CD4-positive, alpha-beta T cell (primary cell): ENCODE results near the gene PI3. TPM values are rescaled to one million over a fixed set of nuclear protein-coding genes. Genes with fewer than 3 reads are reported as not detected.

ENCODE experiments used
- ATAC-seq: fragments of 200-7000 bp; cut with Tn5 transposase; one replicate; pipeline ENCODE4 v1.10.0; 2022; ENCODE audit warnings: mild to moderate bottlenecking; ENCODE audit not compliant: poor library complexity
- CTCF ChIA-PET: fragments of 350-600 bp; sonication (Branson Sonifier 250); formaldehyde crosslinking; loops from one replicate; lab custom pipeline; 2021; ENCODE audit warnings: antibody characterized with exemption, inconsistent platforms; lab: Charles Lee
- POLR2A ChIA-PET: fragments of 350-600 bp; sonication (Branson Sonifier 250); formaldehyde crosslinking; loops from one replicate; lab custom pipeline; 2021; ENCODE audit warnings: antibody characterized with exemption, inconsistent platforms; lab: Charles Lee
- DNase-seq, 14 experiments: peaks; one replicate each; pipeline ENCODE4 v3.0.0-alpha.2; 2013 to 2020; ENCODE audit warnings: mixed read lengths in 2 of 14
- H3K27ac ChIP-seq, 2 donors: one replicate each; pipeline versions ENCODE4 v1.5.1 to v1.7.0; 2013; ENCODE audit warnings: low read length in 2 of 2, low read depth in 1 of 2, mild to moderate bottlenecking in 1 of 2
- H3K27me3 ChIP-seq, 2 experiments: 1 replicate in 1 of 2; 2 replicates in 1 of 2; pipeline versions ENCODE4 v1.6.1 to v1.7.0; 2013; ENCODE audit warnings: low read length in 2 of 2, control low read depth in 1 of 2, mild to moderate bottlenecking in 1 of 2, moderate library complexity in 1 of 2; ENCODE audit not compliant: insufficient read depth in 2 of 2, control insufficient read depth in 1 of 2
- H3K36me3 ChIP-seq: one replicate; pipeline ENCODE4 v1.6.1; 2013; ENCODE audit warnings: low read length, control low read depth; ENCODE audit not compliant: insufficient read depth
- H3K4me1 ChIP-seq: one replicate; pipeline ENCODE4 v1.6.1; 2013; ENCODE audit warnings: low read length, control low read depth; ENCODE audit not compliant: insufficient read depth
- H3K4me3 ChIP-seq: one replicate; pipeline ENCODE4 v1.5.1; 2013; ENCODE audit warnings: mild to moderate bottlenecking, low read length, moderate library complexity
- H3K9me3 ChIP-seq, 2 experiments: 1 replicate in 1 of 2; 2 replicates in 1 of 2; pipeline versions ENCODE4 v1.6.1 to v1.7.0; 2013; ENCODE audit warnings: low read length in 2 of 2, mild to moderate bottlenecking in 2 of 2, control low read depth in 1 of 2, moderate library complexity in 1 of 2; ENCODE audit not compliant: control insufficient read depth in 1 of 2, insufficient read depth in 1 of 2
- H3K27ac Mint-ChIP-seq: one replicate; pipeline ENCODE4 v1.8.0; 2020; ENCODE audit warnings: mixed read lengths
- H3K27me3 Mint-ChIP-seq: one replicate; pipeline ENCODE4 v1.8.0; 2021; ENCODE audit warnings: mixed read lengths
- H3K36me3 Mint-ChIP-seq: one replicate; pipeline ENCODE4 v1.8.0; 2021; ENCODE audit warnings: low read depth, mixed read lengths
- H3K4me1 Mint-ChIP-seq: one replicate; pipeline ENCODE4 v1.8.0; 2021; ENCODE audit warnings: low read depth, mixed read lengths
- H3K4me3 Mint-ChIP-seq: one replicate; pipeline ENCODE4 v1.8.0; 2020; ENCODE audit warnings: mild to moderate bottlenecking, mixed read lengths
- H3K9me3 Mint-ChIP-seq: one replicate; pipeline ENCODE4 v1.8.0; 2020; ENCODE audit warnings: mixed read lengths
- intact Hi-C, 2 experiments: fragments of 100-400 bp; cut with DNase I in 1 of 2; cut with micrococcal nuclease in 1 of 2; formaldehyde crosslinking; loops; one replicate each; pipeline versions ENCODE4 v1.15.1 to v1.9.0; 2023 to 2025; cut with DNase I, micrococcal nuclease
- total RNA-seq, 174 experiments: library from RNA in 2 of 174; stranded (reverse) in 2 of 174; gene quantifications; one replicate each; pipeline ENCODE4 v1.2.3 and lab custom pipeline; 2021 to 2026
- TF ChIP-seq, protein P1 (sequence below): fragments of 200-600 bp; IDR thresholded peaks from one replicate; pipeline ENCODE4 v1.8.0; 2022; ENCODE audit warnings: antibody characterized with exemption, mild to moderate bottlenecking

The PI3 gene
- total RNA-seq, 2 experiments from 2014 or later, result not detected

- intact Hi-C loops, result no loop called here
- H3K4me1 ChIP-seq, result no peaks in the 10 kb centered on the region
- ATAC-seq, result no peak
- no peaks in the 10 kb centered on the region for H3K9me3 ChIP-seq
- H3K36me3 ChIP-seq, result no peaks in the 10 kb centered on the region
- Mint-ChIP-seq H3K27me3 (peaks cover 14% of the 10 kb centered on the region), H3K9me3 (no peaks in the 10 kb centered on the region), H3K27ac (no peak overlapping the region), H3K36me3 (no peaks in the 10 kb centered on the region), H3K4me1 (no peaks in the 10 kb centered on the region), H3K4me3 (no peak overlapping the region)
- H3K4me3 ChIP-seq, result no peak overlapping the region
- ChIA-PET POLR2A (no interaction called here), CTCF (no interaction called here)
- H3K27me3 ChIP-seq, result no peaks in the 10 kb centered on the region
- TF ChIP-seq, protein P1, sequence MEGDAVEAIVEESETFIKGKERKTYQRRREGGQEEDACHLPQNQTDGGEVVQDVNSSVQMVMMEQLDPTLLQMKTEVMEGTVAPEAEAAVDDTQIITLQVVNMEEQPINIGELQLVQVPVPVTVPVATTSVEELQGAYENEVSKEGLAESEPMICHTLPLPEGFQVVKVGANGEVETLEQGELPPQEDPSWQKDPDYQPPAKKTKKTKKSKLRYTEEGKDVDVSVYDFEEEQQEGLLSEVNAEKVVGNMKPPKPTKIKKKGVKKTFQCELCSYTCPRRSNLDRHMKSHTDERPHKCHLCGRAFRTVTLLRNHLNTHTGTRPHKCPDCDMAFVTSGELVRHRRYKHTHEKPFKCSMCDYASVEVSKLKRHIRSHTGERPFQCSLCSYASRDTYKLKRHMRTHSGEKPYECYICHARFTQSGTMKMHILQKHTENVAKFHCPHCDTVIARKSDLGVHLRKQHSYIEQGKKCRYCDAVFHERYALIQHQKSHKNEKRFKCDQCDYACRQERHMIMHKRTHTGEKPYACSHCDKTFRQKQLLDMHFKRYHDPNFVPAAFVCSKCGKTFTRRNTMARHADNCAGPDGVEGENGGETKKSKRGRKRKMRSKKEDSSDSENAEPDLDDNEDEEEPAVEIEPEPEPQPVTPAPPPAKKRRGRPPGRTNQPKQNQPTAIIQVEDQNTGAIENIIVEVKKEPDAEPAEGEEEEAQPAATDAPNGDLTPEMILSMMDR, result no peak
- H3K27ac ChIP-seq, result no peak overlapping the region
- DNase-seq, result no peak
Measured at GRCh38 chr20:45181639-45182038, 6.9 kb downstream of the PI3 start.

DNA sequence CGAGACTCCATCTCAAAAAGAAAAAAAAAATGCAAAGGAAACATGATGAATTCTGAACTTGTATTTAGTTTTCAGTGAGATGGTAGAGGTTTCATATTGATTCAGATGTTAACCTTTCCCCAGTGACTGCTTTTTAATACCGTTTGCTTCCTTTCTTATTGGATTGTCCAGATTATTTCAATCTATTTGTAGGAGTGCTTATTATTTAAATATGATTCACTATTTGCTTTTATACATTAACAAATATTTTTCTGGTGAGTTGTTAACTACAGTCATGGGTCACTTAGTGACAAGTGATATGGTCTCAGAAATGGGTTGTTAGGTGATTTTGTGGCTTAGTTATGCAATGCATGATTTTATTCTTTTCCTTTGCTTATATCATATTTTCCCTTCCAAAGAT, 8.4 kb downstream of the PI3 start:
- Mint-ChIP-seq H3K27me3 (peaks cover 16% of the 10 kb centered on the region), H3K4me3 (no peak overlapping the region), H3K36me3 (no peaks in the 10 kb centered on the region), H3K4me1 (no peaks in the 10 kb centered on the region), H3K9me3 (no peaks in the 10 kb centered on the region), H3K27ac (no peak overlapping the region)
- Histone ChIP-seq H3K4me1 (no peaks in the 10 kb centered on the region), H3K27ac (no peak overlapping the region), H3K36me3 (no peaks in the 10 kb centered on the region), H3K4me3 (no peak overlapping the region), H3K27me3 (no peaks in the 10 kb centered on the region), H3K9me3 (no peaks in the 10 kb centered on the region)
- DNase-seq, result no peak
- intact Hi-C loops, result no loop called here
- ChIA-PET POLR2A (no interaction called here), CTCF (no interaction called here)
- no peak for ATAC-seq
- TF ChIP-seq, protein P1, result no peak

DNA sequence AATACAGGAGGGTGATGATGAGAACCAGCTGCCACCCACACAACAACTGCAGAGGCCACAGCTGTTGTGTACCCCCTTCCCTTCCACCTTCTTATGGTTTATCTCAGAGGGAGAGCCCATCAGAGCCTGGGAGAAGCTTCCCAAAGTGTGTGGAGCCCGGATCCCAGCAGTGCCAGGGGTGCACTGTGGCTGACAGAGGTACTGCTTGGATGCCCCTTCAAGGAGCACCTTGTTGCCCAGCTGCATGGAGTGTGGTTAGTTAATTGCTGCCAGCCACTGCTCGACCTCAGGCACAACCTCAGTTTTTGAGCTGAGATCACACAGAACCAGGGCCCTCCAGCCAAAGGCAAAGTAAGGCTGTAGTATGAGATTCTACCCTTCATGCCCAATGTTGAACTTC, 13.0 kb downstream of the PI3 start:
- H3K27ac Mint-ChIP-seq, result no peak overlapping the region
- no peaks in the 10 kb centered on the region for H3K9me3 ChIP-seq

More for the DNA sequence above, 13.0 kb downstream of the PI3 start:
- Histone ChIP-seq H3K4me1 (no peaks in the 10 kb centered on the region), H3K27ac (no peak overlapping the region), H3K27me3 (peaks cover 0 to 2% of the 10 kb centered on the region in 2 experiments), H3K4me3 (no peak overlapping the region), H3K36me3 (no peaks in the 10 kb centered on the region)
- DNase-seq (no peak), ATAC-seq (no peak)
- H3K36me3 Mint-ChIP-seq, result no peaks in the 10 kb centered on the region
- CTCF ChIA-PET, result interaction anchor here (1.5 kb wide), 1 partner anchor 103 kb away, joined by 3 read pairs; no protein-coding TSS in a partner anchor
- H3K9me3 Mint-ChIP-seq, result no peaks in the 10 kb centered on the region
- H3K4me3 Mint-ChIP-seq, result no peak overlapping the region
- intact Hi-C loops, result no loop called here
- no peaks in the 10 kb centered on the region for H3K4me1 Mint-ChIP-seq
- H3K27me3 Mint-ChIP-seq, result peaks cover 16% of the 10 kb centered on the region
- TF ChIP-seq, protein P1, result no peak
- POLR2A ChIA-PET, result no interaction called here
